ENCODE data around the gene RHEX.
"Not testable (repeated sequence)": the region's sequence is repeated elsewhere in the genome, so short reads cannot be mapped to it uniquely, and the experiment has no call there.

Gene RHEX

DNA sequence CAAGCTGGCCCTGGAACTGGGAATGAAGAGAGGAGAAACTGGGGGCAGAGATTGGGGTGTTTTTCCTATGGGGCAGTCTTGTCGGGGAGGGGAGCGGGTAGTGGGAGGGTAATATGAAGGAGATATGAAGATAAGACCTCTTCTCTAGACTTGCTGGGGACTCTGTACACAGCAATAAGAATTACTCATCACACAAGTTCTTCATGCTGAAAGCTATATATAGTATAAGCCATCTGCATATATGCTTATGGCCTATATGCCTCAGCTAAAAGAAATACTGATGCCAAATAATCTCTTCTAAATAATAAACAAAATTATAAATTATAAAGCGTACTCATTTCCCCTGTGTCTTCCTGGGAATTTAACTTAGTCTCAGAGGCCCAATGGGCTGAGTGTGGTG is 7.9 kb downstream of the RHEX start:
- DNase-seq = no peak

DNA sequence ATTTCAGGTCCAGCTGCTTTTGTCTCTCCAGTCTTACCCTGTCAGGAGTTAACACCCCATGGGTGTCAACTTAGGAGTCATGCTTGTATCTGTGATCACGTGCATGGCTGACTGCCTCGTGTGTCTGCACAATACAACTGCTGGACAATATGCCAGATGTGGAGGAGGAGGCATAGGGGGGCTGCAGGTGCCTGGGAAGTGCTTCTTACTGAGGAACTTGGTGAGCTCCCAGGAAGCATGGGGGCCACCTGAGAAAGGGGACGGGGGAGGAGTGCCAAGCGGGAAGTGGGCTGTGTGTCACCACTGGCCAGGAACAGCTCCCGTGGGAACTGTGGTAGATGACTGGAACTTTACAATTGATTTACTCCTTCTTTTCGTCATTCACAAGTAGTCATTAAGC is 9.5 kb downstream of the RHEX start:
- no peak for DNase-seq

DNA sequence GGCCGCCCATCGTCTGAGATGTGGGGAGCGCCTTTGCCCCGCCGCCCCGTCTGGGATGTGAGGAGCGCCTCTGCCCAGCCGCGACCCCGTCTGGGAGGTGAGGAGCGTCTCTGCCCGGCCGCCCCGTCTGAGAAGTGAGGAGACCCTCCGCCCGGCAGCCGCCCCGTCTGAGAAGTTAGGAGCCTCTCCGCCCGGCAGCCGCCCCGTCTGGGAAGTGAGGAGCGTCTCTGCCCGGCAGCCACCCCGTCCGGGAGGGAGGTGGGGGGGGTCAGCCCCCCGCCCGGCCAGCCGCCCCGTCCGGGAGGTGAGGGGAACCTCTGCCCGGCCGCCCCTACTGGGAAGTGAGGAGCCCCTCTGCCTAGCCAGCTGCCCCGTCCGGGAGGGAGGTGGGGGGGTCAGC is 11.0 kb downstream of the RHEX start:
- not testable (repeated sequence) for DNase-seq

DNA sequence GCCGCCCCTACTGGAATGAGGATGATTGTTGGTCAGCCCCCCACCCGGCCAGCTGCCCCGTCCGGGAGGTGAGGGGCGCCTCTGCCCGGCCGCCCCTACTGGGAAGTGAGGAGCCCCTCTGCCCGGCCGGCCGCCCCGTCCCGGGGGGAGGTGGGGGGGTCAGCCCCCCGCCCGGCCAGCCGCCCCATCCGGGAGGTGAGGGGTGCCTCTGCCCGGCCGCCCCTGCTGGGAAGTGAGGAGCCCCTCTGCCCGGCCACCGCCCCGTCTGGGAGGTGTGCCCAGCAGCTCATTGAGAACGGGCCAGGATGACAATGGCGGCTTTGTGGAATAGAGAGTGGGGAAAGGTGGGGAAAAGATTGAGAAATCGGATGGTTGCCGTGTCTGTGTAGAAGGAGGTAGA is 11.5 kb downstream of the RHEX start:
- DNase-seq = not testable (repeated sequence)

DNA sequence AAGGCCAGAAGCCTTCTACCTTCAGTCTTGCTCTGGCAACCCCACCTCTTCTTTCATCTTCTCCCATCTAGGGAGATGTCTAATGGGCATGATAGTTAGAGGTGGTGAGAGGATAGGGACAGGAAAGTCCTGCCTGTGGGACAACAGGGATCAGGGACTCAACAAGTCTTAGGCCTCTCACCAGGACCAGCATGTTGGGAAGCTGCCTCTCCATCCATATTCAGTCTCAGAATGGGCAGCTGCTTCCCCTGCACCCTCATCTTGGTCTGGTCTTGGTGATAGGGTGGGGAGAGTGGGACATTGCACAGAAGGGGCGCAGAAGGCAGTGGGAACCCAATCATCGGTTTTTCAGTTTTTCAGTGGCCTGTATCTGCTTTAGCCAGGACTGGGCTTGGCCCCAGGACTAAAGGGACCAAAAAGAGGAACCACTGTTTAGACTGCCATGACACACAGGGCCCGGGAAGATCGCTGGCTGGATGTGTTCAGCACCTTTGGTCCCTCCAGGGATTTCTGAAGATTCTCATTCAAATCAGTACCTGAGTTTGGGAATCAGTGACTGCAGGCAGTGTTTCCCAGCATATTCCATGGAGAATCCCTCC is 12.7 kb downstream of the RHEX start:
- no peak for DNase-seq

DNA sequence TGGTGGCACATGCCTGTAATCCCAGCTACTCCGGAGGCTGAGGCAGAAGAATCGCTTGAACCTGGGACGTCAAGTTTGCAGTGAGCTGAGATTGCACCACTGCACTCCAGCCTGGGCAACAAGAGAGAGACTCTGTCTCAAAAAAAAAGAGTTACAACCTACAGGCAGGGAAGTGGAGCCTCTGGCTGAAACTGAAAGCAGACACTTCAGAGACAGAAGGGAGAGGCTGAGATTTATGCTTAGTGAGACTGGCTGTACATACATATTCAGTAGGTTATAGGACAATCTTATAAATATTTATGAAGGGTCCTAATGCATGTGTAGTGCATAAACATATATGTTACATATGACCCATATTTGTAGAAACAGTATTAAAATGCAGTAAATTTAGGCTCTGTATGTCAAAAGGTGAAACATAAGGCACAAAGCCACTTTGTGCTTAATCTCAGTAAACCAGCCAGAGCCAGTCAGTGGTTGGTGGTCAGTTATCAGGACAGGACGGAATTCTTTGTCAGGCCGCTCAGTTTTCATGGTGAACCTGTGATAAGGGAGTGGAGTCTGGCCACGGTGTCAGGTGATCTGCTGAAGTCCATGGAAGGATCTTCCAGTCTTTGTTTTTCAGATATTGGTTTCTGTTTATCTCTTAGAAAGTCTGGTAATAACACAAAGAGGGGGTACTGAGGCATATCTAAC is 13.7 kb downstream of the RHEX start:
- no peak for DNase-seq

DNA sequence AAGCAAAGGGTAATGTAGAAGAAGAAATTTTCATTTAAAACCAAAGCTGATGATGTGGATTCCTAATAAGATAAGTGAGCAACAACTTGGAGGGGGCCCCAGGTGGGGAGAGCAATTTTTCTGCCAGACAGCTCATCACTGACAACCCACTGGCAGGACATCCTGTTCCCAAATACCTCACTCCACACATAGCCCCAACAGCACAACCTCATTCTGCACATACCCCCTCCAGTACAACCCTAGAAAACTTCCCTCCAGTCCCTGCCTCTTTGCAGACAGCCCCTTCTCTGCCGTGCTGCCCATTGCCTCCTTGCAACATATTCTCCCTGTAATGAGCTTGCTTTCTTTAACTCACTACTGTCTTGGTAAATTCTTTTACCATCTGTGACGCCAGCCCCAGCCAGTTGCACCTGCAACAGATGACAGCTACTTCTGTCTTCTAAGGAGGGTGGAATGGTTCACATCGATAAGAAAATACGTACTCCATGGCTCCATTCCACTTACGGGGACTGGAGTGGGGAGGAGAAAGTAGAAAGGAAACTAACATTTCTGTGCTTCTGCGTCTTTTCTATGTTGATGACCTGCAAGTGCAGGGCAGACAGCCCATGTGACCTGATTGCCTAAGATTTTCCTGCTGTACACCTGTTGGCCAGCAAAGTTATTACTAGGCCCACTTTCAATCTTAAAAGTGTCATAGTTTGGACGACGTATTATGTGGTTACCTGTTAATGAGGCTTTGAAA is 14.7 kb downstream of the RHEX start:
- no peak for DNase-seq

DNA sequence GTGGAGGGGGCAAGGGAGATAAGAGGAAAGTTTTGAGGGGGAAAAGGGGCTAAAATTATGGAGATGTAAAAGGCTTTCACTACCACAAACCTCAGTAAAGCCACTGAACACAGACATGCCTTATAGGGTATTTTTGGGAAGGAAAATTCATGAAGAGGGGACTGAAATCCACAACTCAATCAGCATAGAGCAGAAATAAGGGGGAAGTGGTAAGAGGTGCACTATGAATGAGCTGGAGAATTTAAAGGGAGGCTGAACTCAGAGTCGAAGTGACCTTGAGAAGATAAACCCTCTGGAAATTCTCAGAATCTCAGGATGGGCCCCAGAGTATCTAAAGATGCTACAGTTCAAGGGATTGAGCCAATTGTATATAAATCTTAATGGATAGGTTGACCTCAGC is 15.3 kb downstream of the RHEX start:
- DNase-seq = no peak

DNA sequence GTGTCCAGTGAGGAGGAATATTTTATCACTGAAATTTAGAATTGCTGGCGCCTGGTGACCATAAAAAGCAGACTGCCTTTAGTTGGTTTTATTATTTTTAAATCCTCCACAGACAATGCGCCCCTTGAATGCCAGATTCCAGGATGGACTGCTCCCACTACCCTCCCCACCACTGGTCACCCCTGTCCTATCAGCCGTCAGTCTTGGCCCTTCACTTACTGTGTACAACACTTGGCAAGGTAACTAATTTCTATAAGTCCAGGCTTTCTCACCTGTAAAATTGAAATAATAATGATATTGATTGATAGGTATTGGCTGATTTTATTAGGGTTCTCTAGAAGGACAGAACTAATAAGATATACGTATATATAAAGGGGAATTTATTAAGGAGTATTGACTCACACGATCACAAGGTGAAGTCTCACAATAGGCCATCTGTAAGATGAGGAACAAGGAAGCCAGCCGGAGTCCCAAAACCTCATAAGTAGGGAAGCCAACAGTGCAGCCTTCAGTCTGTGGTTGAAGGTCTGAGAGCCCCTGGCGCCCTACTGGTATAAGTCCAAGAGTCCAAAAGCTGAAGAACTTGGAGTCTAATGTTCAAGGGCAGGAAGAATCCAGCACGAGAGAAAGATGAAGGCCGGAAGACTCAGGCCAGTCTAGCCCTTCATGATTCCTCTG is 17.8 kb downstream of the RHEX start:
- no peak for DNase-seq

DNA sequence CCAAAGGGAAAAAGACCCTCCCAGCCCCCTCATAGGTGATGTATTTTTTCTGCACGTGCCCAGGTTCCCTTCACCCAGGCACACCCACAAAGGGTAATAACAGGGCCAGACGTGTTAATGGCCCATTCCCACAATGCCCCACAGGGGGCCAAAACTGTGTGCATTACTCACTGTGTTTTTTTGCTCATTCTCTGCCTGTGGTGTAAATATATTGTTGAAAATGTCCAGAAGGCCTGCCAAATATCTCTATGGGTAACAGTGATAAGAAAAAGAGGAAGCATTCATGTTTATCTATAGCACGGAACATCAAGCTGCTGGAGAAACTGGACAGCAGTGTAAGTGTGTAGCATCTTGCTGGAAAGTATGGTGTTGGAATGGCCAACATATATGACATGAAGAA is 21.9 kb downstream of the RHEX start:
- no peak for DNase-seq

DNA sequence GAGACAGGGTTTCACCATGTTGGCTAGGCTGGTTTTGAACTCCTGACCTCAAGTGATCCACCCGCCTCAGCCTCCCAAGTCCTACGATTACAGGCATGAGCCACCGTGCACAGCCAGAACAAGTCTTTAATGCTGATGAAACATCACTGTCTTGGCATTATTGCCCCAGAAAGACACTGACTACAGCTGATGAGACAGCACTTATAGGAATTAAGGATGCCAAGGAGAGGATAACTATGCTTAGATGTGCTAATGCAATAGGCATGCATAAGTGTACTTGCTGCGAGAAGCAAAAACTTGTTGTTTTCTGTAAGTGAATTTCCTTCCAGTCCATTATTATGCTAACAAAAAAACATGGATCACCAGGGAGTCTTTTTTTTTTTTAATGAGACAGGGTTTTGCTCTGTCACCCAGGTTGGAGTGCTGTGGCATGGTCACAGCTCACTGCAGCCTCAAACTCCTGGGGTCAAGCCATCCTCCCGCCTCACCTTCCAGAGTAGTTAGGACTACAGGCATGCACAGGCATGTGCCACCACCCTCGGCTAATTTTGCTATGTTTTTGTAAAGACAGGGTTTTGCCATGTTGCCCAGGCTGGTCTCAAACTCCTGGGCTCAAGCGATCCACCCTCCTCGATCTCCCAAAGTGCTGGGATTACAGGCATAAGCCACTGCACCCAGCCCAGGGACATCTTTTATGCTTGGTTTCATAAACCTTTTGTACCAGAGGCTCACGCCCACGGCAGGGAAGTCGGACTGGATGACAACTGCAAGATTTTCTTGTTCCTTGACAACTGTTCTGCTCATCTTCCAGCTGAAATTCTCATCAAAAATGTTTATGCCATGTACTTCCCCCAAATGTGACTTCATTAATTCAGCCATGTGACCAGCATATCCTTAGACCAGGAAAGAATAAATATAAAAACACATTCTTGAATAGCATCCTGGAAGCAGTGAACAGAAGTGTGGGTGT is 23.1 kb downstream of the RHEX start:
- no peak for DNase-seq

DNA sequence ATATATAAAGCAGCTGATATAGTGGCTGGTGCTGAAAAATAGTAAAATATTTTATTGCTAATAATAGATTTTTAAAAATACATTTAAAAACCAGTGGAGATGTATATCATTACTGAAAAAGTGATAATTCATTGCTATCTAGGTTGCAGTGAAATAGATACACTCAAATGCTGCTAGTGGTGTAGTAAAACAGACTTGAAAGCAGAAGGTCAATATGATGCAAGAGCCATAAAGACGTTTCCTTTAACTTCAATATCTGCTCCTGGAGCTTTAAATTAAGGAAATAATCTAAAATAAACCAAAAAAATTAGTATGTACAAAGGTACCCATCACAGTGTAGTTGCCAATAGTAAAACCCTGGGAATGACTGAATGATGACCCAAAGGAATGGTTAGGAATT is 26.2 kb downstream of the RHEX start:
- DNase-seq = no peak

DNA sequence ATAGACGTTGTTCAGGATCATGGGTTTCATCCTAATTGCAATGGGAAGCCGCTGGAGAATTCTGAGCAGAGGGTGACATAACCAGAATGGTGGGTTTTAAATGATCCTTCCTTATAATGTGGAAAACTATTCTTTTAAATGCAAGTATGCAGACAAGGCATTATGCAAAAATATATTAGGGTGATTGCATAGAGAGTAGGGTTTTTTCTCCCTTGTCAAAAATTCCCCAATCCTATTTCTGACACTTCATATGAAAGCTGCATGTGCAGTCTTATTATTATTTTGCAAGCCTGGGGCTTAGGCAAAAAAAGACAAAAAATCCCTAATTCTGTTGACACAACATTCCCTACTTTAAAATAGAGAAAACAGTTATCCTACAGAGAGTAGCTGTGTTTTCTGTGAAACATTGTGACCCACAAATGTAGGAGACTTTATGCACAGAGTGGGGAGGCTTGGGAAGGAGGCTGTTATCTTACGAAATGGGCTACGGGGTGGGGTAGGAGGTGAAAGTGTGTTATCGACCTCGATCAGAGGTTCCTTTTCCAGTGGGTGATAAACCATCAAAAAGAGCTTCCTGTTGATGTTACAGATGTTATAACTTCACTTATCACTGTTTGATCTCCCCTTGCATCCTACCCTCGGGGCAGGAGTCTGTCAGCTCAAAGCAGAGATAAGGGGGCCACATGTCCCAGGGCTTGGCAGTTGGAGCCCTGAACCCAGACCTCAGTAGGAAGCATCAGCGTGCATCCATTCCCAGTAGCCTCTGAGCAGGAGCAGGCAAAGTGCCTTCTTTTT is 27.2 kb downstream of the RHEX start:
- DNase-seq = no peak

DNA sequence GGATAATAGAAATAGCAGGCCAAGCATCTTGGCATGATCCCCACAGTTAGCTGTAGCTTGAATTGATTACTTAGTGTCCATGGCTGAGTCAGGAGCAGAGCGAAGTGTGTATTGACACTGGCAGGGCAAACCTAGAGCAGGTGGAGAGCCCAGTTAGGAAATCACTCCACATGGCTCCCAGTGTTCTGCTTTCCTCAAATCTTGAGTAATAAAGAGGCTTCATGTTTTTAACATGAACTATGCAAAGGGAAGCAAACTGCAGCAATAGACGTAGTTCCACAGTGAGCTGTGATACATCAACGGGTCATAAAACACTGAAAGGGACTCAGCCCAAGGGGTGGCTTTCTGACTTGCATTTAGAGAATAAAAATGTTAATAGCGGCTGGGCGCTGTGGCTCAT is 28.9 kb downstream of the RHEX start:
- DNase-seq = no peak

DNA sequence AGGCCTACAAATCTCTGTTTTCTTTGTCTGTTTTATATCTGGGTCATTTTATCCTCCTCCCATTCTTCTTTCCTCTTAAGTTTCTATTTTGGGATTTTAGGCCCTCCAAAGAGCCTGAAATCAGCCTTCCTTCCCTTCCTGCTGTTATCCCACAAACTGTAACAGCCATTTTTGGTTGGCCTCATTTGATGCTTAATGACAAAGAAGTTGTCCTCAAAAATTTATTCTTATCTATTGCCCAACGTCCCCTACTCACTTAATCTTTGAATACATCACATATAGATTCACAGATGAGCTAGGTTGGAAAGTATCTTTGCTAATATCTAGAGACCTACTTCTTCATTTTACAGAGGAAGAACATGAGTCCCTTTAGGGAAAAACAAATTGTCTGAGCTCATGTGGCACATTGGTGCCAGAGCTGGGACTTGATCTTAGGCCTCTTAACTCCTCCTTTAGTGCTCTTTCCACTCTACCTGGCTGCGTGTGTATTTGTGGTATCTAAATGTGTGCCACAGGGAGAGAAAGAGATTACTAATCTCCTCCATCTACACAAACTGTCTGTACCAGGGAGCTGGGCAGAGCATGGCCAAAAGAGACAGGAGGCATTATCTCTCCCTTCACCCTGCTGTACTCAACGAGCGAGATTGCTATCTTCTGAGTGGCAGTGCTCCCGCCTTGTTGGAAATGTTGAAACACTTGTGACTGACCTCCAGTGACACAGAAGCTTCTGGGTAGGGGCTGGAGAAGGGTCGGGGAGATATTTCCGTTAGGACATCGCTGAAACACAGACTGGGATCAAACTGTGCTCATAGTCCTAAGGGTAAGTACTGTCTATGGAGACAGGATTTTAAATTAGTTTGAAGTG is 30.1 kb downstream of the RHEX start:
- no peak for DNase-seq

DNA sequence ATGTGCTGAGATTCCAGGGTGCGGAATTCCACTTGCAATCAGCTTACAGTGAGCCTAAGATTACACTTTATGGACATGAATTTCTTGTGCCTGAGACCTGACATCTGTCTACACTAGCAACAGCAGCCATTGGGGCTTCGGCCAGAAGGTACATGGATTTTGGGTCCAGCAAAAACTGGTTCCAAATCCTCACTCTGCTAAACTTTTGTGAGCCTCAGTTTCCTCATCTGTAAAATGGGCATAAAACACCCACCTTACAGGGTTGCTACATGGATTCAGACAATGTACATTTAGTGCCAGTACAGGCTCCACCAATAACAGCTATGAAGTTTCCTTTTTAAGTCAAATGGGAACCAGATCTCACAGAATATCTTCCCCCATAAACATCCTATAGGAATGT is 30.8 kb downstream of the RHEX start:
- no peak for DNase-seq

DNA sequence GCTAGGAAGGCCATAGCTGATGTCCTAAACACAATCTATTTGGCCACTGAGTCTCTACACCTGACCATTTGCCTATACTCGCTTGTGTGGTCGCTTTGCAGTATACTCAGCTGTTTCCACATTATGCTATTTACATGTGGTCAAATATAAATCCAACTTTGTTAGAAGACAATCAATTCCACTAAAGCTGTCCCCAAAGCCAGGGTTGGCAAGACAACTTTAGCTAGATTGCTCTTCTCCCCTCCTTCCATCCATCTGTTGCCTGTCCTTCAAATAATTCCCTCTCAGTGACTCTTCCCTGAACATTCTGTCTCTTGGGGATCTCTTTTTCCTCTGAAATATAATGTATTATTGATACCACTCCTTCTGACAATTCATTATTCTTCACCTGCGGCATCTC is 34.1 kb downstream of the RHEX start:
- no peak for DNase-seq

DNA sequence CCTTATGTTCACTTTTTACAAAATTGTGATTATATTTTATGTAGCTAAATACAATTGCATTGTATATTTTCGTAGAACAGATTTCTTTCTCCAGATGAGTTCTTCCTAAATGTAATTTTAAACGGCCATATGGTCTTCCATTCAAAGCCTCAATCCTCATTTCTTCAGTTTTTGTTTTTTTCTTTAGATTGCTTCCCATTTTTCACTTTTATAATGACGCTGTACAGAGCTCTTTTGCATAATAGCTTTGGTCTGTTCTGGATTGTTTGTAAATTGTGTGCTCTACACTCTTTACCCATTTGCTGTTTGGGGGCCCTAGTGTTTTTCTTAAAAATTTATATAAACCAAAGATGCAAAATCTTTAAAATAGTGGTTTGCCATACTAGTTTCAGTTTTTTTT is 36.4 kb downstream of the RHEX start:
- no peak for DNase-seq

DNA sequence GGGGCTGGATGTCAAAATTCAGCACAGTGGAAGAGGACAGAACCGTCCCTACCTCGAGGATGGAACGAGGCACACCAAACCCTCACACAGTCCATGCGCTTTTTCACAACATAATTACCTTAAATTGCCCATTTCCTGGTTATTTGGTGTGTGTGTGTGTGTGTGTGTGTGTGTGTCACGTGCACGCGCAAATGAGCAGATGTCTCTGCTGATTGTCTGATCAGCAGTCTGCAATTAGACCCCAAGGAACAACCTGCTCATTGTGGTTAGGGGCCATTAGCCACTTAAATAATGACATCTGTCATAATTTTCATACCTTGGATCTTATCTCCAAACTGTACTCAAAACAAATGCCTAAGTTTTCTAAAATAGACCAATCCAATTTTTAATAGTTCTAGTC is 41.1 kb downstream of the RHEX start:
- no peak for DNase-seq

DNA sequence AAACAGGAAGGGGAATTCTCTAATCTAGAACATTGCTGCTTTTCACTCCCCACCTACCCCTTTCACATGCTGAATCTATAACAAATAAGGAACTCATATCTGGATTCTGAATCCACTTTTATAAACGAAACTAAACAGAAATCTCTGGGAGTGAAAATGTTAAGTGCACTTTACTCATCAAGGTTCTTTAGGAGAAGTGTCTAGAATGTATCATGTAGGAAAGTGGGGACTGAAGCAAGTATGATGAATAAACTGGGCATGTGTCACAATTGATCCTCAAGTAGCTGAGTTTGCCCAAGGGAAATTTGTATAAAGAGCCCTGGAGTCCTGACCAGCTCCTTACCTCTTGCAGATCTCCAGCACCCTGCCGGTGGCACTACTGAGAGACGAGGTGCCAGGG is 44.4 kb downstream of the RHEX start:
- no peak for DNase-seq
